ENCODE results near the gene IDS. TPM values are rescaled to one million over a fixed set of nuclear protein-coding genes. Genes with fewer than 3 reads are reported as not detected.

Gene IDS
- total and polyA plus RNA-seq, 4 donors: 5.3 to 21.9 (median 15.4) TPM

- no peaks in the 10 kb centered on the region for H3K9me3 ChIP-seq (ENCODE audit: control insufficient read depth in 4 of 4, low read length in 3 of 4)
- H3K4me1 ChIP-seq (ENCODE audit: control insufficient read depth in 4 of 4, insufficient read depth in 4 of 4, low read length in 3 of 4): no peaks in the 10 kb centered on the region
- no peak for DNase-seq (ENCODE audit: low spot score)
- H3K4me3 ChIP-seq (ENCODE audit: low read depth in 1 of 3, low read length in 3 of 3): no peak overlapping the region
- no peak for TF ChIP-seq ZBTB33 (IDR thresholded peaks at IDR 0.05)
- no peaks in the 10 kb centered on the region for H3K36me3 ChIP-seq (ENCODE audit: control insufficient read depth in 4 of 4, insufficient read depth in 3 of 4, low read depth in 1 of 4, low read length in 3 of 4)
- H3K9ac ChIP-seq (ENCODE audit: low read depth in 1 of 2, low read length in 2 of 2): no peak overlapping the region
- H3K27ac ChIP-seq (ENCODE audit: low read depth in 1 of 2, low read length in 2 of 2): no peak overlapping the region
- 50% methylated on average over 4 of the region's 4 CpGs for whole genome bisulfite sequencing
- no peaks in the 10 kb centered on the region for H3K27me3 ChIP-seq (ENCODE audit: control insufficient read depth in 4 of 4, insufficient read depth in 4 of 4, low read length in 3 of 4)
Observed at GRCh38 chrX:149433451-149433850, 71.7 kb downstream of the IDS start.

GRCh38 chrX:149433051-149433450 lies 72.1 kb downstream of the IDS start:
- Histone ChIP-seq H3K4me1 (ENCODE audit: control insufficient read depth in 4 of 4, insufficient read depth in 4 of 4, low read length in 3 of 4) (no peaks in the 10 kb centered on the region), H3K4me3 (ENCODE audit: low read depth in 1 of 3, low read length in 3 of 3) (no peak overlapping the region), H3K36me3 (ENCODE audit: control insufficient read depth in 4 of 4, insufficient read depth in 3 of 4, low read depth in 1 of 4, low read length in 3 of 4) (no peaks in the 10 kb centered on the region), H3K9me3 (ENCODE audit: control insufficient read depth in 4 of 4, low read length in 3 of 4) (no peaks in the 10 kb centered on the region), H3K27me3 (ENCODE audit: control insufficient read depth in 4 of 4, insufficient read depth in 4 of 4, low read length in 3 of 4) (no peaks in the 10 kb centered on the region), H3K27ac (ENCODE audit: low read depth in 1 of 2, low read length in 2 of 2) (no peak overlapping the region), H3K9ac (ENCODE audit: low read depth in 1 of 2, low read length in 2 of 2) (no peak overlapping the region)
- TF ChIP-seq, protein P1, sequence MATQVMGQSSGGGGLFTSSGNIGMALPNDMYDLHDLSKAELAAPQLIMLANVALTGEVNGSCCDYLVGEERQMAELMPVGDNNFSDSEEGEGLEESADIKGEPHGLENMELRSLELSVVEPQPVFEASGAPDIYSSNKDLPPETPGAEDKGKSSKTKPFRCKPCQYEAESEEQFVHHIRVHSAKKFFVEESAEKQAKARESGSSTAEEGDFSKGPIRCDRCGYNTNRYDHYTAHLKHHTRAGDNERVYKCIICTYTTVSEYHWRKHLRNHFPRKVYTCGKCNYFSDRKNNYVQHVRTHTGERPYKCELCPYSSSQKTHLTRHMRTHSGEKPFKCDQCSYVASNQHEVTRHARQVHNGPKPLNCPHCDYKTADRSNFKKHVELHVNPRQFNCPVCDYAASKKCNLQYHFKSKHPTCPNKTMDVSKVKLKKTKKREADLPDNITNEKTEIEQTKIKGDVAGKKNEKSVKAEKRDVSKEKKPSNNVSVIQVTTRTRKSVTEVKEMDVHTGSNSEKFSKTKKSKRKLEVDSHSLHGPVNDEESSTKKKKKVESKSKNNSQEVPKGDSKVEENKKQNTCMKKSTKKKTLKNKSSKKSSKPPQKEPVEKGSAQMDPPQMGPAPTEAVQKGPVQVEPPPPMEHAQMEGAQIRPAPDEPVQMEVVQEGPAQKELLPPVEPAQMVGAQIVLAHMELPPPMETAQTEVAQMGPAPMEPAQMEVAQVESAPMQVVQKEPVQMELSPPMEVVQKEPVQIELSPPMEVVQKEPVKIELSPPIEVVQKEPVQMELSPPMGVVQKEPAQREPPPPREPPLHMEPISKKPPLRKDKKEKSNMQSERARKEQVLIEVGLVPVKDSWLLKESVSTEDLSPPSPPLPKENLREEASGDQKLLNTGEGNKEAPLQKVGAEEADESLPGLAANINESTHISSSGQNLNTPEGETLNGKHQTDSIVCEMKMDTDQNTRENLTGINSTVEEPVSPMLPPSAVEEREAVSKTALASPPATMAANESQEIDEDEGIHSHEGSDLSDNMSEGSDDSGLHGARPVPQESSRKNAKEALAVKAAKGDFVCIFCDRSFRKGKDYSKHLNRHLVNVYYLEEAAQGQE (IDR thresholded peaks at IDR 0.05): no peak
- no peak for TF ChIP-seq HNF4G (IDR thresholded peaks at IDR 0.05)
- TF ChIP-seq SP1 (IDR thresholded peaks at IDR 0.05): no peak
- no peak for TF ChIP-seq FOXA2 (IDR thresholded peaks at IDR 0.05)
- TF ChIP-seq JUND (IDR thresholded peaks at IDR 0.05): no peak
- TF ChIP-seq, protein P2, sequence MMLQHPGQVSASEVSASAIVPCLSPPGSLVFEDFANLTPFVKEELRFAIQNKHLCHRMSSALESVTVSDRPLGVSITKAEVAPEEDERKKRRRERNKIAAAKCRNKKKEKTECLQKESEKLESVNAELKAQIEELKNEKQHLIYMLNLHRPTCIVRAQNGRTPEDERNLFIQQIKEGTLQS (IDR thresholded peaks at IDR 0.05): no peak
- TF ChIP-seq FOXA1 (IDR thresholded peaks at IDR 0.05): no peak
- TF ChIP-seq EGR1 (IDR thresholded peaks at IDR 0.05; ENCODE audit: low read depth in 2 of 2): no peak
- TF ChIP-seq NR2F2 (IDR thresholded peaks at IDR 0.05): no peak
- TF ChIP-seq RXRA (IDR thresholded peaks at IDR 0.05): no peak
- no peak for TF ChIP-seq GABPA (IDR thresholded peaks at IDR 0.05 in 1 of 2, conservative IDR thresholded peaks at IDR 0.05 in 1 of 2)
- TF ChIP-seq, protein P3, sequence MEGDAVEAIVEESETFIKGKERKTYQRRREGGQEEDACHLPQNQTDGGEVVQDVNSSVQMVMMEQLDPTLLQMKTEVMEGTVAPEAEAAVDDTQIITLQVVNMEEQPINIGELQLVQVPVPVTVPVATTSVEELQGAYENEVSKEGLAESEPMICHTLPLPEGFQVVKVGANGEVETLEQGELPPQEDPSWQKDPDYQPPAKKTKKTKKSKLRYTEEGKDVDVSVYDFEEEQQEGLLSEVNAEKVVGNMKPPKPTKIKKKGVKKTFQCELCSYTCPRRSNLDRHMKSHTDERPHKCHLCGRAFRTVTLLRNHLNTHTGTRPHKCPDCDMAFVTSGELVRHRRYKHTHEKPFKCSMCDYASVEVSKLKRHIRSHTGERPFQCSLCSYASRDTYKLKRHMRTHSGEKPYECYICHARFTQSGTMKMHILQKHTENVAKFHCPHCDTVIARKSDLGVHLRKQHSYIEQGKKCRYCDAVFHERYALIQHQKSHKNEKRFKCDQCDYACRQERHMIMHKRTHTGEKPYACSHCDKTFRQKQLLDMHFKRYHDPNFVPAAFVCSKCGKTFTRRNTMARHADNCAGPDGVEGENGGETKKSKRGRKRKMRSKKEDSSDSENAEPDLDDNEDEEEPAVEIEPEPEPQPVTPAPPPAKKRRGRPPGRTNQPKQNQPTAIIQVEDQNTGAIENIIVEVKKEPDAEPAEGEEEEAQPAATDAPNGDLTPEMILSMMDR (IDR thresholded peaks at IDR 0.05; ENCODE audit: low read depth, low read length, missing input control): no peak
- TF ChIP-seq ZBTB33 (IDR thresholded peaks at IDR 0.05): no peak
- no peak for TF ChIP-seq MAX (IDR thresholded peaks at IDR 0.05)
- TF ChIP-seq RAD21 (IDR thresholded peaks at IDR 0.05): no peak
- 78% methylated on average over 4 of the region's 4 CpGs for WGBS
- no peak for DNase-seq (ENCODE audit: low spot score)
